GM19324 (cell line): Measurements from ENCODE around the gene DRC1.

Experiments used
- ATAC-seq: cut with Tn5 transposase; IDR thresholded peaks from one replicate; pipeline ENCODE4 v1.9.1; 2021; ENCODE audit warnings: mild to moderate bottlenecking, moderate library complexity; ENCODE audit not compliant: unreplicated experiment, low FRiP score

DRC1 gene

GRCh38 chr2:26442301-26442700, 40.6 kb downstream of the DRC1 start:
- ATAC-seq, result no peak

GRCh38 chr2:26442707-26443106, 41.0 kb downstream of the DRC1 start:
- ATAC-seq, result no peak

GRCh38 chr2:26444236-26444635, 42.5 kb downstream of the DRC1 start:
- ATAC-seq, result no peak

GRCh38 chr2:26448651-26449050, 46.9 kb downstream of the DRC1 start:
- ATAC-seq, result no peak

GRCh38 chr2:26449278-26450030, 47.7 kb downstream of the DRC1 start:
- ATAC-seq, result no peak

GRCh38 chr2:26450031-26450635, 48.4 kb downstream of the DRC1 start:
- no peak for ATAC-seq

GRCh38 chr2:26451700-26452099, 50.0 kb downstream of the DRC1 start:
- ATAC-seq, result no peak

- ATAC-seq, result no peak
Measured at GRCh38 chr2:26453421-26454329, 52.0 kb downstream of the DRC1 start.

- no peak for ATAC-seq
Measured at GRCh38 chr2:26454561-26455001, 52.9 kb downstream of the DRC1 start.

- no peak for ATAC-seq
Measured at GRCh38 chr2:26455037-26455669, 53.4 kb downstream of the DRC1 start.

- ATAC-seq, result no peak
Measured at GRCh38 chr2:26455670-26456439, 54.1 kb downstream of the DRC1 start.

- no peak for ATAC-seq
Measured at GRCh38 chr2:26456440-26457250, 54.9 kb downstream of the DRC1 start.

GRCh38 chr2:26457251-26457666, 55.5 kb downstream of the DRC1 start:
- no peak for ATAC-seq

GRCh38 chr2:26457695-26458364, 56.1 kb downstream of the DRC1 start:
- ATAC-seq, result no peak

GRCh38 chr2:26458365-26459042, 56.8 kb downstream of the DRC1 start:
- ATAC-seq, result no peak

GRCh38 chr2:26459991-26460612, 58.4 kb downstream of the DRC1 start:
- ATAC-seq, result no peak

- no peak for ATAC-seq
Measured at GRCh38 chr2:26460613-26461031, 58.9 kb downstream of the DRC1 start.
